Heart left ventricle (tissue), 16 donors: ENCODE results near the gene CKB. TPM values are rescaled to one million over a fixed set of nuclear protein-coding genes. Genes with fewer than 3 reads are reported as not detected.

Experiments used
- ATAC-seq, 4 donors: fragments of 200-7000 bp; cut with Tn5 transposase; one replicate each; pipeline ENCODE4 v1.9.1; 2020 to 2022; ENCODE audit warnings: moderate library complexity in 4 of 4, mild to moderate bottlenecking in 3 of 4, moderate number of reproducible peaks in 1 of 4
- DNase-seq, 5 donors: peaks; one replicate each; pipeline ENCODE4 v3.0.0-alpha.2; 2020
- H3K27ac ChIP-seq, 12 donors: fragments of 200-600 bp; sonication (generic) in 4 of 12; one replicate each; pipeline versions ENCODE4 v1.5.0 to v1.8.0; 2016 to 2022; ENCODE audit warnings: mild to moderate bottlenecking in 2 of 12
- H3K27me3 ChIP-seq, 9 donors: fragments of 200-600 bp; sonication (generic) in 2 of 9; one replicate each; pipeline versions ENCODE4 v1.5.1 to v1.8.0; 2016 to 2022; ENCODE audit warnings: mild to moderate bottlenecking in 3 of 9
- H3K36me3 ChIP-seq, 9 donors: fragments of 200-600 bp; sonication (generic) in 2 of 9; one replicate each; pipeline versions ENCODE4 v1.5.0 to v1.8.0; 2018 to 2022; ENCODE audit warnings: mild to moderate bottlenecking in 2 of 9
- H3K4me1 ChIP-seq, 12 donors: fragments of 200-600 bp; sonication (generic) in 4 of 12; one replicate each; pipeline versions ENCODE4 v1.5.0 to v1.8.0; 2016 to 2022; ENCODE audit warnings: mild to moderate bottlenecking in 3 of 12
- H3K4me3 ChIP-seq, 12 donors: fragments of 200-600 bp; sonication (generic) in 4 of 12; one replicate each; pipeline versions ENCODE4 v1.5.0 to v1.8.0; 2017 to 2022; ENCODE audit warnings: mild to moderate bottlenecking in 9 of 12, moderate library complexity in 4 of 12
- H3K9me3 ChIP-seq, 12 donors: fragments of 200-600 bp; sonication (generic) in 4 of 12; one replicate each; pipeline versions ENCODE4 v1.5.0 to v1.8.0; 2016 to 2022; ENCODE audit warnings: mild to moderate bottlenecking in 1 of 12
- POLR2A ChIP-seq, 2 donors: fragments of 450-650 bp; IDR thresholded peaks; one replicate each; pipeline ENCODE4 v1.6.1; 2017; ENCODE audit warnings: antibody characterized with exemption in 2 of 2, mild to moderate bottlenecking in 2 of 2, moderate library complexity in 2 of 2
- WGBS, 4 donors: extraction: QIAGEN DNeasy Blood & Tissue Kit in 2 of 4; methylation state at CpG; one replicate each; pipeline versions ENCODE4 v1.1.5 to v1.1.7; 2013 to 2018; 5-methylcytosine and 5-hydroxymethylcytosine counted together
- intact Hi-C, 10 donors: fragments of 100-400 bp; cut with DNase I; formaldehyde crosslinking; loops; one replicate each; pipeline versions ENCODE4 v1.11.1 to v1.14.2; 2022
- polyA plus RNA-seq, 2 donors: library from polyadenylated mRNA; stranded (reverse); fragments of 200-250 nt; gene quantifications; one replicate each; pipeline ENCODE4 v1.2.3, GENCODE V29; 2013
- total RNA-seq, 9 donors: library from RNA; depleted of rRNA in 2 of 9; stranded (reverse); fragments of >200 nt in 2 of 9; fragmentation: NEBNext Ultra II Directional in 3 of 9; extraction: Animal tissue kit (Norgen Biotek cat#: 25700) in 3 of 9; gene quantifications; one replicate each; pipeline versions ENCODE4 v1.1.0 to v1.2.4, GENCODE V29; 2016 to 2023
- TF ChIP-seq, protein P1 (sequence below), 12 donors: fragments of 200-600 bp; sonication (generic) in 4 of 12; IDR thresholded peaks; one replicate each; pipeline versions ENCODE4 v1.5.0 to v1.8.0; 2018 to 2022; ENCODE audit warnings: antibody characterized with exemption in 12 of 12, mild to moderate bottlenecking in 5 of 12
- donor health status: ischemic (EF 13 %, LVEDD 7.1; RV severe dilation, severe dysfunction).
- donor health status: healthy with polysubstance abuse.
- donor health status: DM: no; HTN: yes; CAD: no.
- donor health status: DM: no; HTN: no; CAD: no.
- donor health status: ischemic (EF 25% LVEDD 6.9; RV normal size, moderate dysfunction).
- donor health status: ischemic (EF 25% LVEDD 5.7; RV mildly dilated, moderate dysfunction).
- donor health status: healthy.
- donor health status: DM: yes; HTN: yes; CAD: no.
- donor health status: ischemic (EF 35%, LVEDD 5.7; RV mildly dilated, moderate dysfunction).
- donor health status: nonischemic (EF 11% LVEDD 7.7; RV severe dilation, severe dysfunction).
- donor health status: DM: yes; HTN: yes; CAD: no.
- donor health status: PGD.
- donor health status: ischemic (EF 29% LVEDD 5.4; RV normal size, mild dysfunction).
- donor health status: nonischemic (EF 23%, LVEDD 6.1; RV moderate dilation, normal function).

Gene CKB
- total and polyA plus RNA-seq, 11 donors: 203 to 1,105 (median 529) TPM

DNA sequence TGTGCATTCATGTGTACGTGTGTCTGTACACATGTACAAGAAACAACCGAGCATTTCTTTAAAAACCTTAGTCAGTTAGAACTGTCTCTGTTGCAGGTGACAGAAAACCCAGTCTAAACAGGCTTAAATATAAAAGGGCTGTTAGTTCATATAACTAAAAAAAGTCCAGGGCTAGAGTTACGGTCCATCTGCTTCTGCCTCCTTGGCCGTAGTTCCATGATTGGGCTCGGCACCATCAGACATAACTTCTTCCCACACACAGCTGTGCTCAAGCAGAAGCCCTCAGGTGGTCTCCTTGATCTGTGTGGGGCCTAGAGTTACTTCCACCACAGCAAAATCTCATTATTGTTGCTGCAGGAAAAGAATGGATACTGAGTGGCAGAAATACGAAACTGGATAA, 34.6 kb downstream of the CKB start:
- H3K27ac ChIP-seq: peak overlapping the region in 1 of 12 donors; percentile 13
- H3K4me1 ChIP-seq: peaks cover 0 to 10% (median 2%) of the 10 kb centered on the region in 12 donors
- H3K36me3 ChIP-seq: peaks cover 0 to 96% (median 82%) of the 10 kb centered on the region in 9 donors
- DNase-seq (no peak), ATAC-seq (no peak)
- 81 to 92% (median 85%) methylated on average over 6 of the region's 6 CpGs for WGBS, 4 donors
- TF ChIP-seq POLR2A (IDR thresholded peaks at IDR 0.05): no peak
- intact Hi-C loops: no loop called here
- no peak overlapping the region for H3K4me3 ChIP-seq
- H3K27me3 ChIP-seq: no peaks in the 10 kb centered on the region
- H3K9me3 ChIP-seq: no peaks in the 10 kb centered on the region

DNA sequence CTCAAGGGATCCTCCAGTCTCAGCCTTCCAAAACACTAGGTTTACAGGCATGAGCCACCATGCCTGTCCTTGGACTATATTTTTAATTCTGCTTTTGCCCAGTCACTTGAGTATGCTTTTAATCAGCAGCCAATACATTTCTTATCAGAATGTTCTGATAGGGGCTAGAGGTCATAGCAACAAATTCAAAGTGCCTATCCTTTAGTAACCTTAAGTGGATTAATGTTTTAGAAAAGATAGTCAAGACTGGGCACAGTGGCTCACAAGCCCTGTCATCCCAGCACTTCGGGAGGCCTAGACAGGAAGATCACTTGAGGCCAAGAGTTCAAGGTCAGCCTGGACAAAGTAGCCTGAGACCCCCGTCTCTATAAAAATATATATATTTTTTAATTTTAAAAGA, 37.1 kb downstream of the CKB start:
- 73 to 78% (median 74%) methylated on average over 2 of the region's 2 CpGs for WGBS, 4 donors
- H3K4me3 ChIP-seq: no peak overlapping the region
- H3K36me3 ChIP-seq: peaks cover 0 to 94% (median 82%) of the 10 kb centered on the region in 9 donors
- TF ChIP-seq, protein P1, sequence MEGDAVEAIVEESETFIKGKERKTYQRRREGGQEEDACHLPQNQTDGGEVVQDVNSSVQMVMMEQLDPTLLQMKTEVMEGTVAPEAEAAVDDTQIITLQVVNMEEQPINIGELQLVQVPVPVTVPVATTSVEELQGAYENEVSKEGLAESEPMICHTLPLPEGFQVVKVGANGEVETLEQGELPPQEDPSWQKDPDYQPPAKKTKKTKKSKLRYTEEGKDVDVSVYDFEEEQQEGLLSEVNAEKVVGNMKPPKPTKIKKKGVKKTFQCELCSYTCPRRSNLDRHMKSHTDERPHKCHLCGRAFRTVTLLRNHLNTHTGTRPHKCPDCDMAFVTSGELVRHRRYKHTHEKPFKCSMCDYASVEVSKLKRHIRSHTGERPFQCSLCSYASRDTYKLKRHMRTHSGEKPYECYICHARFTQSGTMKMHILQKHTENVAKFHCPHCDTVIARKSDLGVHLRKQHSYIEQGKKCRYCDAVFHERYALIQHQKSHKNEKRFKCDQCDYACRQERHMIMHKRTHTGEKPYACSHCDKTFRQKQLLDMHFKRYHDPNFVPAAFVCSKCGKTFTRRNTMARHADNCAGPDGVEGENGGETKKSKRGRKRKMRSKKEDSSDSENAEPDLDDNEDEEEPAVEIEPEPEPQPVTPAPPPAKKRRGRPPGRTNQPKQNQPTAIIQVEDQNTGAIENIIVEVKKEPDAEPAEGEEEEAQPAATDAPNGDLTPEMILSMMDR (IDR thresholded peaks at IDR 0.05): no peak
- TF ChIP-seq POLR2A (IDR thresholded peaks at IDR 0.05): no peak
- ATAC-seq (peak in 2 of 4 donors; percentile 9 to 73), DNase-seq (no peak)
- no peak overlapping the region for H3K27ac ChIP-seq
- H3K9me3 ChIP-seq: no peaks in the 10 kb centered on the region
- H3K27me3 ChIP-seq: no peaks in the 10 kb centered on the region
- H3K4me1 ChIP-seq: peaks cover 0 to 10% (median 4%) of the 10 kb centered on the region in 12 donors
- intact Hi-C loops: no loop called here

DNA sequence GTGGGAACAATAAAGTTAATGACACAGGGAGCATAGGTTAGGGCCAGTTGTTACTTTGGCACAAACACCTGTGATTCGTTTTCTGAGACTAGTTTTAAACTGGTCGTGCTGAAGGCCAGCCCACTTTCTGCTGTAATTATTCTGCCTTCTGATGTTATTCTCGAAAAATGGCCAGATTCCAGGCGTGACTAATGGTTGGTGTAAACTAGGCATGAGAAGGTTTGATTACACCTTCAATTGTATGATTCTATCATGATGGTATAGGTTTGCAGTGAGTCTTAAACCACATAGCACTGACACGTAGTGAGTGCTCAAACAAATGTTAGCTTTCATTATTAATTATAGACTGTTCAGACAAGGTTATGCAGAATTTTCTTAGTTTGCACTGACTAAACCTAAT, 39.0 kb downstream of the CKB start:
- ATAC-seq: no peak
- TF ChIP-seq, protein P1 (IDR thresholded peaks at IDR 0.05): no peak
- no peak for TF ChIP-seq POLR2A (IDR thresholded peaks at IDR 0.05)
- Histone ChIP-seq H3K4me3 (no peak overlapping the region), H3K27ac (no peak overlapping the region), H3K27me3 (no peaks in the 10 kb centered on the region), H3K36me3 (peaks cover 0 to 94% (median 83%) of the 10 kb centered on the region in 9 donors), H3K4me1 (peaks cover 0 to 13% (median 0%) of the 10 kb centered on the region in 12 donors), H3K9me3 (no peaks in the 10 kb centered on the region)
- 67 to 77% (median 73%) methylated on average over 5 of the region's 5 CpGs for WGBS, 4 donors
- intact Hi-C loops: no loop called here
- DNase-seq: no peak

DNA sequence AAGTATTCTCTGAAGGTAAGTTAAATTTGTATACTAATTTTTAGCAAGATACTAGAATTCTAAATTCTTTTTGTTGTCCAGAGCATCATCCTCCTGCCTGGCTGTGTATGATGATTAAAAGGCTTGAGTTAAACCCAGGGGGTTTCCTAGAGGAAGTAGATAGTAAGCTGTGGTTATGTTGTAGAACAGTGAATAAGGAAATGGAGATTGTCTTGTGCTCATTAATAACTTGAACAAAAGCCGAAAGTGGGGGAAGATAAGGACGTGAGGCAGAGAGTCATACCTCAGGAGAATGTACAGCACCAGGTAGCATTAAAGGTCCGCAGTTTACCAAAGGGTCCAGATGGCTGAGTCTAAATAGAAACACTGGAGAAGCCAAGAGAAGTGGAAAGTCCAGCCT, 42.0 kb downstream of the CKB start:
- no peak for TF ChIP-seq POLR2A (IDR thresholded peaks at IDR 0.05)
- TF ChIP-seq, protein P1 (IDR thresholded peaks at IDR 0.05): no peak

DNA sequence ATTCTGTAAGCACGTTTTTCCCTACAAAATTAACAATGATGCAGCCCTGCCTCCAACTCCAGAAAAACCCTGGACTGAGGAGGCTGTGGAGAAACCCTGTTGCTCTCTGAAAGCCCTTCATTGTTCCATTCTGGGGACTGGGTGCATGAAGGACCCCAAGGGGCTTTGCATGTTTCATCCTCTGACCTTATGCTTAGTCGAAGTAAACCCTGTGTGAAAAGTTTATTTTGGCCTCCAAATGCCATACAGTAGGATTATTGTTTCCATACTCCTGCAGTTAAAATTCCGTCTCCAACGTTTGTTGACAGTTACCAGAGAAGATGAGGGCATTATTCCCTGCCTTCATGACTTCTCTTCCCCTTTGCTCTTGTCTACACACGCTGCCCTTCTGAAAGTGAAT, 46.0 kb downstream of the CKB start:
- Histone ChIP-seq H3K4me3 (no peak overlapping the region), H3K36me3 (peaks cover 0 to 100% (median 98%) of the 10 kb centered on the region in 9 donors), H3K9me3 (no peaks in the 10 kb centered on the region), H3K27me3 (no peaks in the 10 kb centered on the region), H3K4me1 (peaks cover 0 to 13% (median 0%) of the 10 kb centered on the region in 12 donors), H3K27ac (no peak overlapping the region)
- 85 to 94% (median 89%) methylated on average over 5 of the region's 5 CpGs for WGBS, 4 donors
- intact Hi-C loops: no loop called here
- ATAC-seq (no peak), DNase-seq (no peak)
- TF ChIP-seq, protein P1 (IDR thresholded peaks at IDR 0.05): no peak
- no peak for TF ChIP-seq POLR2A (IDR thresholded peaks at IDR 0.05)

More for the DNA sequence above, 42.0 kb downstream of the CKB start:
- 67 to 74% (median 70%) methylated on average over 3 of the region's 3 CpGs for WGBS, 4 donors
- peaks cover 0 to 13% (median 0%) of the 10 kb centered on the region in 12 donors for H3K4me1 ChIP-seq
- no peaks in the 10 kb centered on the region for H3K27me3 ChIP-seq
- no peak overlapping the region for H3K4me3 ChIP-seq
- H3K36me3 ChIP-seq: peaks cover 0 to 97% (median 92%) of the 10 kb centered on the region in 9 donors
- H3K27ac ChIP-seq: no peak overlapping the region
- intact Hi-C loops: no loop called here
- DNase-seq (no peak), ATAC-seq (no peak)
- H3K9me3 ChIP-seq: no peaks in the 10 kb centered on the region
